COR-L47 (cell line): ENCODE measurements around the gene IPP.
"Not testable (repeated sequence)": the region's sequence is repeated elsewhere in the genome, so short reads cannot be mapped to it uniquely, and the experiment has no call there.

Experiments used
- DNase-seq: peaks from one replicate; lab custom pipeline; 2025; lab: John Stamatoyannopoulos, UW

IPP gene

GRCh38 chr1:45684402-45684801 lies 66.1 kb downstream of the IPP start:
- DNase-seq = no peak

GRCh38 chr1:45682942-45683341 lies 67.5 kb downstream of the IPP start:
- no peak for DNase-seq

- no peak for DNase-seq
These were observed 71.3 kb downstream of the IPP start for GRCh38 chr1:45679123-45679522.

GRCh38 chr1:45678489-45678888 lies 72.0 kb downstream of the IPP start:
- DNase-seq = no peak

GRCh38 chr1:45677751-45678245 lies 72.7 kb downstream of the IPP start:
- DNase-seq = no peak

GRCh38 chr1:45676553-45676952 lies 73.9 kb downstream of the IPP start:
- not testable (repeated sequence) for DNase-seq

GRCh38 chr1:45674478-45674877 lies 76.0 kb downstream of the IPP start:
- DNase-seq = no peak

- no peak for DNase-seq
These were observed 76.5 kb downstream of the IPP start for GRCh38 chr1:45673956-45674355.

- no peak for DNase-seq
These were observed 80.4 kb downstream of the IPP start for GRCh38 chr1:45669859-45670655.

GRCh38 chr1:45669379-45669778 lies 81.1 kb downstream of the IPP start:
- no peak for DNase-seq

GRCh38 chr1:45668526-45668925 lies 81.9 kb downstream of the IPP start:
- no peak for DNase-seq

- DNase-seq = no peak
These were observed 82.9 kb downstream of the IPP start for GRCh38 chr1:45667321-45668111.

- no peak for DNase-seq
These were observed 83.6 kb downstream of the IPP start for GRCh38 chr1:45666836-45667235.

- no peak for DNase-seq
These were observed 90.1 kb downstream of the IPP start for GRCh38 chr1:45660336-45660735.

GRCh38 chr1:45659222-45659621 lies 91.2 kb downstream of the IPP start:
- DNase-seq = no peak

GRCh38 chr1:45658171-45658570 lies 92.3 kb downstream of the IPP start:
- DNase-seq = no peak

- DNase-seq = no peak
These were observed 93.8 kb downstream of the IPP start for GRCh38 chr1:45656573-45657226.

GRCh38 chr1:45654540-45655280 lies 95.7 kb downstream of the IPP start:
- DNase-seq = no peak
